Stimulated activated CD4-positive, alpha-beta T cell treated with anti-CD3 and anti-CD28 coated beads, TNF-alpha, amount 100 ng/mL, for 1 hour (primary cell): ENCODE data around the gene ATP6V1C2.

Experiments
- DNase-seq, 3 donors: peaks; one replicate each; pipeline ENCODE4 v3.0.0-alpha.2; 2020; ENCODE audit warnings: low read depth in 3 of 3, low spot score in 1 of 3

Gene ATP6V1C2

DNA sequence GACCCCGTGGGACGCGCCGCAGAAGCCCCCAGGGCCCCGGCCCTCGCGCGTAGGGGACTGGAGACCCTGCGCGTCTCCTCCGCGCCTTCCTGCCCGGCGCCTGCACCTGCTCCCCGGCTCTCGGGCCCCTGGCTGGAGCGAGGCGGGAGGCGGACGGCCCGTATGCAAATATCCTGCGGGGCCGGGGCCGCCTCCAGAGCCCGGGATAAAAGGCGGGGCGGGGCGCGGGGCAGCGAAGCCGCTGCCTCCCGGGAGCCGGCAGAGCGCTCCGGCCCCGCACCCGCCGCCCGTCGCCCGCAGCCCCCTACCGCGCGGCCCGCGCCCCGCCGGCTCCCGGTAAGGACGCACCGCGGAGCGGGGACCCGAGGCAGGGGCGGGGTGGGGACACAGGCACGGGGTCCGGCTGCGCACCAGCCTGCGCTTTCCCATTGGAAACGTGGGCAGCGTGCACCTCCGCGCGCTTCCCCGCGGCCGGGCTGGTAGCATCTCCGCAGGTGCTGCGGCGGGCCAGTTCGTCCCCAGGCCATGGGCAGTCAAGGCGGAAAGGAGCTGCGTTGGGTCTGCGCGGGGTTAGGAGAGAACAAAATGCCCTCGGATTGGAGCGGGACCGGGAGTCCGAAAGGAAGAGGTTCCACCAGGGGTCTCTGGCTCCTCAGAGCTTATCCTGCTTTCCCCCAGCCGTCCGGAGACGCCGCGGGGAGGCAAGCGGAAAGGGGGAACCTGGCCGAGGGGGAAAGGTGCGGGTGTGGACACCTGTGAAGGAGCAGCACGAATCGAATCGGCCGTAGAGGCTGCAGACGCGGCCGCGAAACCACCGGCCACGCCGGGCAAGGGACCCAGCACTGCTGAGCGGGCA lies at the start of gene ATP6V1C2:
Gene ATP6V1C2, plus strand, starts transcription at position 235 of the 856 bp plus-strand sequence. CDS start 1,220 bp downstream, outside the sequence.
- no peak for DNase-seq

GRCh38 chr2:10675131-10675530 lies 46.3 kb upstream of the ATP6V1C2 start:
- no peak for DNase-seq

DNA sequence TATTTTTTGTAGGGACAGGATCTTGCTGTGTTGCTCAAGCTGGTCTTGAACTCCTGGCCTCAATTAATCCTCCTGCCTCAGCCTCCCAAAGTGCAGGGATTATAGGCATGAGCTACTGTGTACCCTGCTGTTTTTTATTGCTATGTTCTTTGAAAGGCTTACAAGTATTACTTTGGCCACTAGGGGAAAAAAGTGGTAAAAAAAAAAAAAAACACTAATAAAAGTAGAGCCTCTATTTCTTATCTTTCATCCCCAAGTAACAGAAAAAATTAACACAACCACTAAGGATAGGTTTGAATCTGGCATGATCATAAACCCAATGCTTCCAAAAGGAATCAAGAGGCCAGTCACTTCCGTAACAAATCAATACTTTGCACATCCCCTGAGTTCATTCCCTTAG lies 43.2 kb upstream of the ATP6V1C2 start:
- no peak for DNase-seq

GRCh38 chr2:10680214-10680613 lies 41.2 kb upstream of the ATP6V1C2 start:
- no peak for DNase-seq

DNA sequence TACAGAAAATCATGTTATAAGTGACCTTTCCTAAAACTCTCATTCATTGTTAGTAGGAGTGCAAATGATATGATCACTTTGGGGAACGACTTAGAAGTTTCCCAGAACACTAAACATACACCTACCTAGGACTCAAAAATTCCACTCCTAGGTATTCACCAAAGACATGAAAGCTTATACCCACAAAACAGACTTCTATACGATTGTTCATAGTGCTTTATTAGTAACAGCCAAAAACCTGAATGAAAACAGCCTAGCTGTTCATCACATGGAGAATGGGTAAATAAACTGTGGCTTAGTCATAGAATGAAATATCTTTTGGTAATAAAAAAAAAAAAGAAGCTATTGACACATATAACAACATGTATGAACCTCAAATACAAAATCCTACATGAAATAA lies 40.5 kb upstream of the ATP6V1C2 start:
- DNase-seq = no peak

GRCh38 chr2:10686176-10686730 lies 35.2 kb upstream of the ATP6V1C2 start:
- no peak for DNase-seq

DNA sequence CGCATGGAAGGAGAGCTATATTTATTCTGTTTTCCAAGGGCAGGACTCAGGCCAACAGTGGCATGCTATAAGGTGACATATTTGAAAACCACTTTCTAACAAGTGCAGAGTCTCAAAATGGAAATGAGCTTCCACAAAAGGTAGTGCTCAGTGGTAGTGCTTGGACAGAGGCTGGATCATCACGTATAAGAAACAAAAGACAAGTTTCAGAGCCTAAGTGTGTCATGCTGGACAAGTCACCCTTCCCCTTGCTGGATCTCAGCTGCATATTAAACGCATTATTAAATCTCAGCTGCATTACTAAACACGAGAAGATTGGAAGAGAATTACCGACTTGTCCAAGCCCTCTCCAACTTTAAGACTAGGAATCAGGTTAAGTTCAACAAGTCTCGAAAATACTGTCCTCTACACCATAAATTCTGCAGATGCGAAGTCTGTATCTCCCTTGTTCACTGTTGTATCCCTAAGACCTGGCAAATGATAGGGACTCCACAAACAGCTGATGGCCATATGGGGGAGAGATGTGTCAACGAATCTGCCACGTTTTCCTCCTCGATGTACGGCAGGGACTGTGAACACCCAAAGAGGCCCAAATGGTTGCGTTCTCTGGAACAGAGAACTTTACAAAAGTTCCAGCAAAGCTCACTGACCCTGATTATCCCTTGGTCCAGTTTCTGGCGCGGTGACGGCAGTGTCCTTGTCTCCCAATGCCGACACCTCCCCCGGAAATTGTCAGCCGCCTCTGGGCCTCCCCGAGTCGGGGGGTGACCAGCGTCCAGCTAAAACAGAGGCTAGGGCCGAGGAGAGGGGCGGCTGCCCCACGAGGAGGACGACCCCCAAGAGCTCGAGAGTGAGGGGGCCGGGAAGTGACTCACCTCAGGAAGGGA lies 32.3 kb upstream of the ATP6V1C2 start:
- peak in 1 of 3 donors; percentile 0 for DNase-seq

- DNase-seq = no peak
Measured at GRCh38 chr2:10691521-10691920, 29.9 kb upstream of the ATP6V1C2 start.

GRCh38 chr2:10700078-10700803 lies 21.2 kb upstream of the ATP6V1C2 start:
- no peak for DNase-seq

- DNase-seq = no peak
Measured at GRCh38 chr2:10704034-10704594, 17.3 kb upstream of the ATP6V1C2 start.

DNA sequence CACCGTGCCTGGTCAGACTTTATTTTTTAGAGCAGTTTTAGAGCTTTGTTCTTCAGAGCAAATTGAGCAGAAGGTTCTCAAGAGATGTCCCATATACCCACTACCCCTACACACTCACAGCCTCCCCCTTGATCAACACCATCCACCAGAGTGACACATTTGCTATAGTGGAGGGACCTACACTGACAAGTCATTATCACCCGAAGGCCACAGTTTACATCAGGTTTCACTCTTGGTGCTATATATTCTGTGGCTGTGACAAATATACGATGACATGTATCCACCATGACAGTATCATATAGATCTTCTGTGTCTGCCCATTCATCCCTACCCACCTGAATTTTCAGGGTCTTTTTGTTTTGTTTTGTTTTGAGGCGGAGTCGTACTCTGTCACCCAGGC lies 15.4 kb upstream of the ATP6V1C2 start:
- no peak for DNase-seq

DNA sequence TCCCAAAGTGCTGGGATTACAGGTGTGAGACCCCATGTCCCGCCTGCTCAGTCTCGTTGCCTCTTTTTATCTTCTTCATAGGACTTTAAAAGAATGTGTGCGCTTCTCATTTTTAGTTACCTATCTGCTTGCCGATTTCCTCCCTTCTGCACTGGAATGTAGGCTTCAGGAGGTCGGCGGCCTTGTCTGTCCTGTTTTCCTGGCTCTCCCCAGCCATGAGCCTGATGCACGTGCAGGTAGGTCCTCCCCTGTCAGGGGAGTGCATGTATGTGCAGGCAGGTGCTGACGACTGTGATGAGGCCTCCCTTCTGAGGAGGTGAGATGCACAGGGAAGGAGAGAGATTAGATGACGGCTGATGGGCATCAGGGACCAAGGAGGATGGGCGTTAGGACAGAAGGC lies 13.6 kb upstream of the ATP6V1C2 start:
- DNase-seq = no peak

DNA sequence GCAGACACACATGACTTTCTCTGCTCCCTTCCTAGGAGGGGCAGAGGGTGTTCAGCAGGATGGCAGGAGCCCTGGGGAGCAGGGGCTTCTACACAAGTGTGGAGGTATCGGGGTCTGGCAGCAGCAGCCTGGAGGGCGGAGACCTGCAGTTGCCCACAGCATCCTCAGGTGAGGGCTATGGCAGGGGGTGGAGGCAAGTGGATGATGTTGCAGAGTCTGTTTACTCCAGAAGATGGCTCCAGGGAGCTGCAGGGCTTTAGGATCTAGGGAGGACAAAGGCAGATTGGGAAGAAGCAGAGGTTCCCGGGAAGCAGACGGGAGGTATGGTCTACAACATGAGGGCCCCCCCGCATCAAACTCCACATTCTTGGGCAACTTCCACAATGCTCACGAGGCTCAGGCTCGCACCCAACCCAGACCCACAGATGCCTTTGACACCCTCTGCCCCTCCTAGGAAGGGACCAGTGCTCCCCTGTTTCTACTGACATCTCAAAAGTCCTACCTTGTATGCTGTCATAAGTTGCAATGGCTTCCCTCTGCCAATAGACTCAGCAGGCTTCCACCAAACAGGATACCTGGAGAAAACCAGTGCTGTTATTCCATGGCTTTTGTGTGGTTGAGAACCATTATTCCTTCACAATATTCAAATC lies 12.0 kb upstream of the ATP6V1C2 start:
- no peak for DNase-seq

GRCh38 chr2:10712185-10712809 lies 9.1 kb upstream of the ATP6V1C2 start:
- DNase-seq = no peak

- DNase-seq = no peak
Measured at GRCh38 chr2:10716581-10716980, 4.8 kb upstream of the ATP6V1C2 start.

- no peak for DNase-seq
Measured at GRCh38 chr2:10717628-10718027, 3.8 kb upstream of the ATP6V1C2 start.

- no peak for DNase-seq
Measured at GRCh38 chr2:10720306-10720705, 1.1 kb upstream of the ATP6V1C2 start.

DNA sequence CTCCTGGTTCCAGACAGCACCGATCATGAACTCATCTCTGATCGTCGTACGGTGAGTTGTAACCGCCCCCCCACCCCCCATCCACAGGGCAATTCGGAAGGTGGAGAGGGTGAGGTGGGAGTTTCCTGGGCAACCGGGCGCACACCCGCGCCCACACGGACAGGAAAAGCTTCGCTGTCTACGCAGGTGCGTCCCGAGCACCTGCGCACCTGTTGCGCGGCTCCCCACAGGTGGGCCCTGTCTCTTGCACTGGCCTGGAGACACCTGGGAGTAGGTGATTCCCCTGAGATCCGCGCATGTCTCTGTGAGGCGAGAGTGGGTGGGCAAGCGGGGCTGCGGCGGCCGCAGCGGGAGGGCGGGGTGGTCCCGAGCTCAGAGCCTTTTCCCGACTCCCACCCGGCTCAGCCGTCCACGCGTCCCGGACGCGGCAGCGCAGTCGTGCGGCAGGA lies 459 bp upstream of the ATP6V1C2 start:
- DNase-seq = no peak

DNA sequence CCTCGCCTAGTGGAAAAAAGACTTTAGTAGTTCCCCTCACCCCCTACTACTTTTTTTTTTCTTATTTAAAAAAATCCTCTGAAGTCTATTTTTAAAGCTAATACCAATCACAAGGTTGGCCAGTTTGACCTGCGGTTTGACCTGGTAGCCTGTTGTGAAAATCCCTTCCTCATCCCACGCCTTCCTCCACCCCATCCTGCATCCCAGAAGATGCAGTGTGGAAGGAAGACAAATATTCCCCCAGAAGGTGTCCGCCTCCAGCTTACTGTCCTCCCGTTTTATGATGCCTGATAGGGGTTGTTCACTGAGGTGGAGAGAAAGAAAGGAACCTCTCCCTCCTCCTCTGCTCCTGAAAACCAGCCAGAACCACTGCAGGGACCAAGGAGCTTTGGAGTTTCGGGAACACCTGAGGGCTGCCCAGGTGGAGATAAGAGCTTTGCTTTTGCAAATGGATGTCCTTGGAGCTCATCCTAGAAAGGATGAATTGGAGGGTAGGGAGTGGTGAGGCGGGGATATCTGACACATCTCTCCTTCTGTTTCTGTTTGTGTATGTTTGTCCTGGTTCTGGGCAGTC lies 909 bp downstream of the ATP6V1C2 start:
- DNase-seq = no peak
